CD4-positive, alpha-beta T cell treated with Interleukin-17A for 1 hour (primary cell): ENCODE results near the gene FAAP100.
A peak's percentile ranks its signal among the peaks of the same experiment; 100 is the strongest.

Experiments used
- DNase-seq: peaks from one replicate; pipeline ENCODE4 v3.0.0-alpha.2; 2020

Gene FAAP100

GRCh38 chr17:81522491-81523401 is 29.4 kb downstream of the FAAP100 start:
- DNase-seq = no peak

DNA sequence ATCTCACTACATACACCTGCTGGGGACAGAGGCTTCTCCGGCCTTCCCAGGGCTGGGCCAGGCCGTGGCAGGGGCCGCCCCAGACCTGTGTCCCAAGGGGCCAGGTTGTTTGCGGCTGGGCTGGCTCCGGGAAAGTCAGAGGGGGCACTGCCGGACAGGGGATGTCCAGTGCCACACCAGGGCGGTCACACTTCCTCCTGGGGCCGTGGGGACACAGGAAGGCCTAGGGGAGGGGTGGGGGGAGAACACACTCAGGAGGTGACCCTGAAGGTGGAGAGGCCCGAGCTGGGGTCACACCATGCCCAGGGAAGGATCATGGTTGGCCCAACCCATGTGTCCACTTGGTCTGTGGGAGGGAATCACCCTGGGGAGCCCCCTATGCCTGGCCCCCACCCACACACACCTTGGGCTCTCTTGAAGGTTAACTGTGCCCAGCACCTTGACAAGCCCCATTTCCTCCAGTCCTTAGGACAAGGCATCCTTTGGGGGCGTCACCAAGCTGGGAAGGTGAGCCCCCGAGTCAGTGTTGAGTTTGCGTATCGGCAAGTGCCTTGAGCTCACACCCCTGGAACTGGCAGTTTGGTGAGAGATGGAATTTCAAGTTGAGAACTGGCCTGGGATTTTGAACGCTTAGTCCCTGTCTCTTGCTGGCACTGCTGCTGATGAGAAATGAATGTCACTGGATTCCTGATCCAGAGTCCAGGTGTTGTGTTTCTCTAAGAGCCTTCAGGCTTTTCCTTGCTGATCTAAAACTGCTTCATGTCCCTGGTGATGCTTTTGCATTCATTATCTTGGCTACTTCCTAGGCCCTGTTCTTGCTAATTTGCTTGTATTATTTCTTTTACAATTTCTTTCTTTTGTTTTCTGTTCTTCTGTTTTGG is 31.9 kb downstream of the FAAP100 start:
- no peak for DNase-seq

- peak; percentile 81 for DNase-seq
Measured at GRCh38 chr17:81519284-81520020, 32.7 kb downstream of the FAAP100 start.

DNA sequence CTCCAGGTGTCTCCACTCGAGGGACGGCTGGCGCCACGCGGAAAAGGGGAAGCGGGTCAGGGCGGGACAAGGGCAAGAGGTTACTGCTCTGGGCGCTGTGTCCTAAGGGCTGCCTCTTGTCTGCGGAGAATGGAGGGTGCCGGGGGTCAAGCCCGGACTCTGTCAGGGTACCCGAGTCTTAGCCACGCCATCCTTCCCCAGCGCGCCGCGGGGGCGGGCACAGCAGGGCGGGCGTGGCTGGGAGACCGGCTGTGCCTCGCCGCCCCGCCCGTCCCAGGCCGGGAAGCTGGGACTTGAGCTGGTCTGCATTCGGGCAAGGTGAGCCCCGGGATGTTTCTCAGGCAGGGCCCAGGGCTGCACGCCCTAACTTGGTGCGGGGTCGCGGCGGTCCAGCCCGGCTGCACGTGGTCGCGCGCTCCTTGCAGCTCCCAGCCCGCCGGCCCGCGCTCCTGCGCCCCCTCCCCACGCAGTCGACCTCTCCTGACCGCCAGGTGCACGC is 33.3 kb downstream of the FAAP100 start:
- no peak for DNase-seq

DNA sequence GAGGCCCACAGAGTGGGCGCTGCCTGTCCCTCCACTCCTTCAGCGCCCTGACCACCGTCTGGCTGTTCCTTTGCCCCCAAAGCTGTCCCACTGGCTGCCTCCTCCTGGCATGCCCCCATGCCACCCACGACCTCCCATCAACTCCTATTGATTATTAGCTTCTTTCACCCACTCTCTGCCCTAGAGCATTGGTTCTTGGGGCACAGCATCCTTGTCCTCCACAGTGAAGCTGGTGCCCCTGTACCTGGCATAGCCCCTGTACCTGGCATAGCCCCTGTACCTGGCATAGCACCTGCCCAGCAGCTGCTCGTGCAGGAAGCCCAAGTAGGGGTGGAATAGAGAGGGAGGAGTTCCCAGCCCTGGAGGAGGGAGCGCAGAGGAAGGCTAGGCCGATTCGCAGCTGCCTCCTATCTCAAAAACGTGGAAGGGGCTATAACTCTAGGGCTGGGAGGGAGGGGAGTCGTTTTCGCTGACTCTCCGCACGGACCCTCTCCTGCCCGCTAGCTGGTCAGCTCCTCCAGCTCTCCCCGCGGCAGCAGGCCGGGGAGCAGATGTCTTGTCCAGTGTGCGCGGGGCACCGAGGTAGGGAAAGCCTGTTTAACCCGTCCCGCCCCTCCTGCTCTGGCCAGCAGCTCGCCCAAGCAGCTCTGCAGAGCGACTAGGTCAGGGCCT is 33.9 kb downstream of the FAAP100 start:
- no peak for DNase-seq

DNA sequence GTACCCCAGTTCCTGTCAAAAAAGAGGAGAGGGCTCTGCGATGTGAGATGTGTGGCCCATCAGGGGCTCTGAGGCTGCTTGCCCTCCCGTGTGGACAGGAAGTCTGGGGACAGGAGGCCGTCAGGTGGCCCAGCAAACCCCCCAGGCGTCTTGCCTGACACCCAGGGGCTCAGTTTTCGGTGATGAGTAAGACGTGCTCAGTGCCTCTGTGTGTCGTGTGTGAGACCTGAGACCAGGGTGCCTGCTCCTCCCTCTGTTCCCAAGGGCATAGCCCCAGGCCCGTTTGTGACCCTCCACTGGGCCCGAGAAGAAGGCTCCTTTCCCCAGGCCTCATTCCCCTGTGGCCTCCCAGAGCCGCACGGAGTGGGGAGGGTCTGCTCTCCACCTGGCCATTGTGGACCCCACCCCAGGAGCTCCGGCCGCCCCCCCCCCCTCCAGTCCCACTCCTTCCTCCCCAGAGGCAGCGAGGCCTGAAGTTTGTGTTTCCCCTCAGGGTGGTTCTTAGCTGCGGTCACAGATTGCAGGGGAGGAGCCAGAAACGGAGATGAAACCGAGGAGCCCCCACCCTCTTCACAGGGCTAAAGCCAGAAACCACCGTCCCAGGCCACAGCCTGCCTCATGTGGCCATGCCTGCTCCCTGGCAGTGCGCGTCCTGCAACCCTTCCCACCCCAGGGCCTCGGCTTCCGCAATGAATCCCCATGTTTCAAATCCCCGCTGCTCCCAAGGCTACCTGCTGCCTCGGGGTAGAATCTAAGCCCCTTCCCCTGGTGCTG is 34.6 kb downstream of the FAAP100 start:
- DNase-seq = no peak

- no peak for DNase-seq
Measured at GRCh38 chr17:81517009-81517338, 35.2 kb downstream of the FAAP100 start.

DNA sequence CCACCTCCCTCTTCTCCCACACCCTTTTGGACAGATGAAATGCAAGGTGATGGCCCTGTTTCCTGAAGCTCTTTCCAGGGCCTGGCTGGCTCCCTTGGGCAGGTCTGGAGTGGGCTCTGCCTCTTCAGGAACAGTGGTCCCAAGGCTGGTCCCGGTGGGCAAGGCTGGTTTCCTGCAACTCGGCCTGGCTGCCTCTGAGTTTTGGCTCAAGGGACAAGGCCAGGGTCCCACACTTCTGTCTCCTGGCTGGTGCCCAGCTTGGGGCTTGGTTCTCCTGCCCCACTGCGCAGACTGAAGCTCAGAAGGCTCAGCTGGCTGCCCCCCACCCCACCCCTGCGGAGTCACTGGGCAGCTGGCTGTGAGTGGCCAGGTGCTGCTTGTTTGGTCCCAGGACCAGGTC is 35.7 kb downstream of the FAAP100 start:
- no peak for DNase-seq

DNA sequence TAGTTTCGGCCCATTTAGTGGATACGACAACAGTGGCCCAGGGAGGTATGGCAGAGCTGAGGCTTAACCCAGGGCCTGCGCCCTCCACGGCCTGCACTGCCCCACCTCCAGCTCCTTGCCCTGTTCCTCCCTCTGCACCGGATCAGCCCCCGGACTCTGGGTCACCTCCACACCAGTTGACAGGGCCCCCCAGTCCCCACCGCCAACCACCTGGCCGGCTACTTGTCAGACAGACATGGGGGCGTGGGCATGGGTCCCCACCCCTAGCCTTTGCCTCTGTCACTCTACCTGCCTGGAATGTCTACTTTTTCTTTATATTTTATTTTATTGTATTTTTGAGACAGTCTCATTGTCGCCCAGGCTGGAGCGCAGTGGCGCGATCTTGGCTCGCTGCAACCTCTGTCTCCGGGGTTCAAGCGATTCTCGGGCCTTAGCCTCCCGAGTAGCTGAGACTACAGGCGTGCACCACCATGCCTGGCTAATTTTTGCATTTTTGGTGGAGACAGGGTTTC is 36.6 kb downstream of the FAAP100 start:
- no peak for DNase-seq

- DNase-seq = peak; percentile 77
Measured at GRCh38 chr17:81514739-81515529, 37.2 kb downstream of the FAAP100 start.

DNA sequence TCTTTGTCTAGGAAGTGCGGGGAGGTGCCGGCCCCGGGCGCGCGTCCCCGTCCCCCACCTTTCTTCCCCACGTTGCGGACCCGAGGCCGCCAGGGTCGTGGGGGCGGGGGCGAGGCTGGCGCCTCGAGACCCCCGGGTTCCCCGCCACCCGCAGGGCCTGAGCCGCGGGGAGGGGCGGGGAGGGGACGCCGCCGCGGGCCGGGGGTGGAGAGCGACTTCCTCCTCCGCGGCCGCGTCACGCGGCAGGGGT is 37.7 kb downstream of the FAAP100 start:
- no peak for DNase-seq

DNA sequence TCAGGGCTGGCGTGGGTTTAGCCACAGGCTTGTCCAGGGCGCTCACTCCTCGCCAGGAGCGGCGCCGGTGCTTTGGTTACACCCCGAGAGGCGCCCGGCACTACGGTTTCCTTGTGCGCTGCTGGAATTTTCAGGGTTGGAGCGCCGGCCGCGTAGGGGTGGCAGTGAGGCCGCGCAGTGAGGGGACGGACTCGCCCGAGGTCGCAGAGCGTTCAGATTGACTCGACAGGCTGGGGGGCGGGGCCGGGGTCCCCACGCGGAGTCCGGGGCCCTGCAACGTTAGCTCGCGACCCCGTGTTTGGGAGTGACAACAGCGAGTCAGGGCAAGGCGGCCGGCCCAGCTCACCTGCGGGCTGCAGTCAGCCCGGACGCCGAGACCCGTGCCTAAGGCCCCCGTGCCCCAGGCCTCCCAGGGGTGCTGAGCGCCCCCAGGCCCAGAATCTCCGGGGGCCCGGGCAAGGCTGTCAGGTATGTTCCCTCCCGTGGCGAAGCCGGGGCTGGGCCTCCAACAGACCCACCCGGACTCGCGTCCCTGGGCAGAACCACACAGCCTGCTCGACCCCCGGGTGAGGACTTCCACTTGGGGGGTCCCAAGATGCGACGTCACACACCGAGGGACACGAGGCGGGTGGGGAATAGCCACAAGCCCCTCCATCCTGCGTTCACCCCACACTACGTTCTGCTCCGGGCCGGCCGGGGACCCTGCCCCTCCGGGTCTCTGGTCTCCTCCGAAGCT is 38.2 kb downstream of the FAAP100 start:
- peak; percentile 36 for DNase-seq

DNA sequence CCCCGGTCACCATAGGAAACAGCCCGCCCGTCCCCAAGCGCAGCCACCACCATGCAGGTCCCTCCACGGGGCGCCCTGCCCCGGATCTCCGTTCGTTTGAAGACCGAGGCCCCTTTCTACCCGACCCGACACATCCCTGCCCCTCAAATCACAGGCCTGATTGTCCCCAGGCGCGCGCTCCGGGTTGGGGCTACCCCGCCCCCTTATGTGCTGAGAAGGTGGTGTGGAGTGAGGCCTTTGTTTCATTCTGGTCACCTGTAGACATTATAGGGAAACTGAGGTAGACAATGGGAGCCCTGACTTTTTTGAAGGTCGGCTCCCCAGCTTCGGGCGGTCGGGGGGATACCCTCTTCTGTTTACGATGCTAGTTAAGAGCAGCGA is 38.8 kb downstream of the FAAP100 start:
- DNase-seq = peak; percentile 65

GRCh38 chr17:81512562-81513371 is 39.4 kb downstream of the FAAP100 start, which contains the start of gene ACTG1:
TSS of gene ACTG1 (minus strand) at chr17:81512799. CDS start at chr17:81512354, 445 bp downstream.
- peak; percentile 95 for DNase-seq

GRCh38 chr17:81511804-81512561 is 40.2 kb downstream of the FAAP100 start:
- no peak for DNase-seq

GRCh38 chr17:81511554-81511803 is 40.7 kb downstream of the FAAP100 start:
- no peak for DNase-seq

- DNase-seq = peak; percentile 54
Measured at GRCh38 chr17:81510785-81511553, 41.2 kb downstream of the FAAP100 start.
